ENCODE results near the gene CHST15.

CHST15 gene

DNA sequence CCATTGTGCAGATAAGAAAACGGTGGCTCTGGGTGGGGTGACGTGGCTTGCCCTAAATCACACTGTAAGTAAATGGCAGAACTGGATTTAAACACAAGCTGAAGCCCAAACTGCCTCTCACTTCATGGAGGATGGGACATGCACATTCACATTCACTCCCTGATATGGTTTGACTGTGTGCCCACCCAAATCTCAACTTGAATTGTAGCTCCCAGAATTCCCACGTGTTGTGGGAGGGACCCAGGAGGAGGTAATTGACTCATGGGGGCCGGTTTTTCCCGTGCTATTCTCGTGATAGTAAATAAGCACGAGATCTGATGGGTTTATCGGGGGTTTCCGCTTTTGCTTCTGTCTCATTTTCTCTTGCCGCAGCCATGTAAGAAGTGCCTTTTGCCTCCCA is 32.4 kb downstream of the CHST15 start:
- Mint-ChIP-seq H3K4me3 (no peak overlapping the region), H3K36me3 (ENCODE audit: insufficient read depth) (no peaks in the 10 kb centered on the region)

DNA sequence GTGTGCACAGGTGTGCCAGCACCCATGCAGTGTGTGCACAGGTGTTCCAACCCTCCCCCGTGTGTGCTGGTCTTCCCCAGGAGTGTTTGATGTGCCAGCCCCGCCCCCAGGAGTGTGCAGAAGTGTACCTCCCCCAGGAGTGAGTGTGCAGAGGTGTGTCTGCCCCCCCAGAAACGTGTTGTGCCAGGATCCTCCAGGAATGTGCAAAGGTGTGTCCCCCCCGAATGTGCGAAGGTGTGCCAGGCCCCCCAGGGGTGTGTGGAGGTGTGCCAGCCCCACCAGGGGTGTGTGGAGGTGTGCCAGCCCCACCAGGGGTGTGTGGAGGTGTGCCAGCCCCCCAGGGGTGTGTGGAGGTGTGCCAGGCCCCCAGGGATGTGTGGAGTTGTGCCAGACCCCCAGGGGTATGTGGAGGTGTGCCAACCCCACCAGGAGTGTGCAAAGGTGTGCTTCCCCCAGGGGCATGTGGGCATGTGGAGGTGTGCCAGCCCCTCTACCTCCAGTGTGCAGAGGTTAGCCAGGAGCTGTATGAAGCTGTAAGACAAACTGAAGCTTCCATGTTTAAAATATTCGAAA is 33.2 kb downstream of the CHST15 start:
- Mint-ChIP-seq H3K36me3 (ENCODE audit: insufficient read depth) (no peaks in the 10 kb centered on the region), H3K27me3 (peaks cover 37% of the 10 kb centered on the region), H3K4me1 (no peaks in the 10 kb centered on the region), H3K4me3 (no peak overlapping the region), H3K27ac (ENCODE audit: low read depth) (no peak overlapping the region), H3K9me3 (no peaks in the 10 kb centered on the region)
- ATAC-seq (replicated peaks; ENCODE audit: extremely low read depth, poor library complexity, severe bottlenecking) (no peak), DNase-seq (ENCODE audit: low spot score in 2 of 2) (no peak)

More for the DNA sequence above, 32.4 kb downstream of the CHST15 start:
- no peak for ATAC-seq (replicated peaks; ENCODE audit: extremely low read depth, poor library complexity, severe bottlenecking)
- Mint-ChIP-seq H3K27ac (ENCODE audit: low read depth) (no peak overlapping the region), H3K9me3 (no peaks in the 10 kb centered on the region), H3K4me1 (no peaks in the 10 kb centered on the region), H3K27me3 (peaks cover 45% of the 10 kb centered on the region)
- no peak for DNase-seq (ENCODE audit: low spot score in 2 of 2)

GRCh38 chr10:124059551-124059950 is 33.8 kb downstream of the CHST15 start:
- no peak for ATAC-seq (replicated peaks; ENCODE audit: extremely low read depth, poor library complexity, severe bottlenecking)
- peaks cover 31% of the 10 kb centered on the region for H3K27me3 Mint-ChIP-seq
- H3K27ac Mint-ChIP-seq (ENCODE audit: low read depth), result no peak overlapping the region
- H3K4me3 Mint-ChIP-seq, result no peak overlapping the region
- no peaks in the 10 kb centered on the region for H3K4me1 Mint-ChIP-seq
- no peaks in the 10 kb centered on the region for H3K36me3 Mint-ChIP-seq (ENCODE audit: insufficient read depth)
- DNase-seq (ENCODE audit: low spot score in 2 of 2), result no peak
- H3K9me3 Mint-ChIP-seq, result no peaks in the 10 kb centered on the region

- Mint-ChIP-seq H3K36me3 (ENCODE audit: insufficient read depth) (no peaks in the 10 kb centered on the region), H3K27ac (ENCODE audit: low read depth) (no peak overlapping the region), H3K27me3 (peaks cover 37% of the 10 kb centered on the region), H3K4me1 (no peaks in the 10 kb centered on the region), H3K9me3 (no peaks in the 10 kb centered on the region), H3K4me3 (no peak overlapping the region)
- no peak for DNase-seq (ENCODE audit: low spot score in 2 of 2)
- ATAC-seq (replicated peaks; ENCODE audit: extremely low read depth, poor library complexity, severe bottlenecking), result no peak
These were observed 34.9 kb downstream of the CHST15 start for GRCh38 chr10:124058346-124059003.

GRCh38 chr10:124057601-124058000 is 35.8 kb downstream of the CHST15 start:
- Mint-ChIP-seq H3K36me3 (ENCODE audit: insufficient read depth) (no peaks in the 10 kb centered on the region), H3K9me3 (no peaks in the 10 kb centered on the region), H3K4me3 (no peak overlapping the region), H3K27ac (ENCODE audit: low read depth) (no peak overlapping the region), H3K27me3 (peaks cover 29% of the 10 kb centered on the region), H3K4me1 (no peaks in the 10 kb centered on the region)
- no peak for DNase-seq (ENCODE audit: low spot score in 2 of 2)
- ATAC-seq (replicated peaks; ENCODE audit: extremely low read depth, poor library complexity, severe bottlenecking), result no peak

GRCh38 chr10:124056337-124056980 is 36.9 kb downstream of the CHST15 start:
- no peak overlapping the region for H3K4me3 Mint-ChIP-seq
- H3K27me3 Mint-ChIP-seq, result peaks cover 18% of the 10 kb centered on the region
- H3K9me3 Mint-ChIP-seq, result no peaks in the 10 kb centered on the region
- ATAC-seq (replicated peaks; ENCODE audit: extremely low read depth, poor library complexity, severe bottlenecking), result no peak
- DNase-seq (ENCODE audit: low spot score in 2 of 2), result no peak
- H3K36me3 Mint-ChIP-seq (ENCODE audit: insufficient read depth), result no peaks in the 10 kb centered on the region
- H3K4me1 Mint-ChIP-seq, result no peaks in the 10 kb centered on the region
- no peak overlapping the region for H3K27ac Mint-ChIP-seq (ENCODE audit: low read depth)

DNA sequence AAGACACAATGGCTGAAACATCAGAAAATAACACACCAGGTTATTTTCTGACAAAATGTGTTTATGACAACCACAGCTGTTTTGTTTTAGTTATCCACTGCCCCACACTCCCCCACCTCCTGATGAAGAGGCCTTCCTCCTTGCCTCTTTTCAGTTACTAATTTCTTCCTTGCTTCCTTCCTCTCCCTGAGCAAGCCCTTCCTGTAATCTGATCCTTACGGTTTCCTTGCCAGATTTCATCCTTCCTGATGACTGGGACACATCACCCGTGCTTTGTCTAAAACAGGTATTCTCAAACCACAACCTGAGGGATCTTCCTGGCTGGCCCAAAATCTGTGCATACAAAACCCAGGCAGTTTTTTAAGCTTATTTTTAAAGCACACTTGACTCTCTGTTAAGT is 39.4 kb downstream of the CHST15 start:
- ATAC-seq (replicated peaks; ENCODE audit: extremely low read depth, poor library complexity, severe bottlenecking), result no peak
- no peak for DNase-seq (ENCODE audit: low spot score in 2 of 2)
- peaks cover 10% of the 10 kb centered on the region for H3K27me3 Mint-ChIP-seq
- no peaks in the 10 kb centered on the region for H3K36me3 Mint-ChIP-seq (ENCODE audit: insufficient read depth)
- no peak overlapping the region for H3K27ac Mint-ChIP-seq (ENCODE audit: low read depth)
- H3K9me3 Mint-ChIP-seq, result no peaks in the 10 kb centered on the region
- no peak overlapping the region for H3K4me3 Mint-ChIP-seq
- no peaks in the 10 kb centered on the region for H3K4me1 Mint-ChIP-seq

- no peaks in the 10 kb centered on the region for H3K4me1 Mint-ChIP-seq
- DNase-seq (ENCODE audit: low spot score in 2 of 2), result no peak
- H3K27ac Mint-ChIP-seq (ENCODE audit: low read depth), result no peak overlapping the region
- ATAC-seq (replicated peaks; ENCODE audit: extremely low read depth, poor library complexity, severe bottlenecking), result no peak
- no peaks in the 10 kb centered on the region for H3K9me3 Mint-ChIP-seq
- H3K27me3 Mint-ChIP-seq, result peaks cover 10% of the 10 kb centered on the region
- no peaks in the 10 kb centered on the region for H3K36me3 Mint-ChIP-seq (ENCODE audit: insufficient read depth)
- no peak overlapping the region for H3K4me3 Mint-ChIP-seq
These were observed 40.8 kb downstream of the CHST15 start for GRCh38 chr10:124052561-124052960.

DNA sequence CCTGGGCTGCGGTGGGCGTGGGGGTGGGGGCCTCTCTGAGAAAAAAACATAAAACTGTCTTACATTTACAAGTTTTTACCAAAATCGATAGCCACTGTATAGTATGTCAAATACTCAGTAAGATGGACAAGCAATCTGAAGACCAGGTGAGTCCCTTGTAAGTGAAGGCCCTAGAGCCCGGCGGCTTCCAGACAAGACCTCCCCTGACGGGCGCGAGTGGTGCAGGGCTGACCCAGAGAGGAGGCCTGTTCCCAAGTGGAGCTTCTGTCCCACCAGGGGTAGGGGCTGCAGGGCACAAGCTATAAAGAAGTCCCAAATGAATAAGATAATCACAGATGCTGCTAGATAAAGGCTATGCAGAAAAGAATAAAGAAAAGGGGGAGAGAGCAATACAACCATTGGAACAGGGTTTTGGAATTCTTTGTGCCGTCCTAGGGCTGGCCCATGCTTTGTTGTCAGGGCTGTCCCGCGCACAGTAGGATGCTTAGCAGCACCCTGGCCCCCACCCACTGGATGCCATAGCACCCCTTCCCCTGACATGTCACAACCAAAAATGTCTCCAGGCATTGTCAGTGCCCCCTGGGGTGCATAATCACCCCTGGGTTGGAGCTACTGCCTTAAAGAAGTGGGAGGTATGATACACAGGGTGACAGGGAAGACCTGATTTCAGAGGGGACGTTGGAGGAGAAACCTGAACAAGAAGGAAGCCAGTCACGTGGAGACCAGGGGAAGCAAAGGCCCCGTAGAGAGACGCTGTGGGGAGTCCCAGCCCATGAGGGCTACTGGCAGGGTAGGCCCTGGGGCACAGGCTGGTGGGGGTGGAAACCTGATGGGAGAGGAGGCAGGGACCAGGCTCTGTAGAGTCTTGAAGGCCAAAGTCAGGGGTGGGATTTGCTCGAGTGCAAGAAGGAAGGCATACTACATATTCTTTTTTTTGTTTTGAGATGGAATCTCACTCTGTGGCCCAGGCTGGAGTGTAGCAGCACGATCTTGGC is 43.1 kb downstream of the CHST15 start:
- Mint-ChIP-seq H3K36me3 (ENCODE audit: insufficient read depth) (no peaks in the 10 kb centered on the region), H3K9me3 (no peaks in the 10 kb centered on the region), H3K27ac (ENCODE audit: low read depth) (no peak overlapping the region), H3K4me1 (no peaks in the 10 kb centered on the region), H3K27me3 (peaks cover 10% of the 10 kb centered on the region), H3K4me3 (no peak overlapping the region)
- ATAC-seq (replicated peaks; ENCODE audit: extremely low read depth, poor library complexity, severe bottlenecking) (no peak), DNase-seq (ENCODE audit: low spot score in 2 of 2) (no peak)

DNA sequence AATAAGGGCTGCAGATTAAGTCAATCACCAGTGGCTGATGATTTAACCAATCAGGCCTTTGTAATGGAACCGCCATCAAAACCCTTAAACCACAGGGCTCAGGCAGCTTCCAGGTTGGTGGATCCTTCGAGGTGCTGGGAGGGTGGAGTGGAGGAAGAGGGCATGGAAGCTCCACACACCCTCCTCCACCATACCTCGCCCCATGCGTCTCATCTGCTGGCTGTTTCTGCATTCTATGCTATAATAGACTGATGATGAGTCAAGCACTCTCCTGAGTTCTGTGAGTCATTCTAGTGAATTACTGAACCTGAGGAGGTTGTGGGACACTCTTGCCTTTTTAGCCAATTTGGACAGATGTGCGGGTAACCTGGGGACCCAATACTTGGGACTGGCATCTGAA is 43.9 kb downstream of the CHST15 start:
- Mint-ChIP-seq H3K27me3 (peaks cover 9% of the 10 kb centered on the region), H3K36me3 (ENCODE audit: insufficient read depth) (no peaks in the 10 kb centered on the region), H3K27ac (ENCODE audit: low read depth) (no peak overlapping the region), H3K4me3 (no peak overlapping the region), H3K4me1 (no peaks in the 10 kb centered on the region), H3K9me3 (no peaks in the 10 kb centered on the region)
- DNase-seq (ENCODE audit: low spot score in 2 of 2), result no peak
- ATAC-seq (replicated peaks; ENCODE audit: extremely low read depth, poor library complexity, severe bottlenecking), result no peak

DNA sequence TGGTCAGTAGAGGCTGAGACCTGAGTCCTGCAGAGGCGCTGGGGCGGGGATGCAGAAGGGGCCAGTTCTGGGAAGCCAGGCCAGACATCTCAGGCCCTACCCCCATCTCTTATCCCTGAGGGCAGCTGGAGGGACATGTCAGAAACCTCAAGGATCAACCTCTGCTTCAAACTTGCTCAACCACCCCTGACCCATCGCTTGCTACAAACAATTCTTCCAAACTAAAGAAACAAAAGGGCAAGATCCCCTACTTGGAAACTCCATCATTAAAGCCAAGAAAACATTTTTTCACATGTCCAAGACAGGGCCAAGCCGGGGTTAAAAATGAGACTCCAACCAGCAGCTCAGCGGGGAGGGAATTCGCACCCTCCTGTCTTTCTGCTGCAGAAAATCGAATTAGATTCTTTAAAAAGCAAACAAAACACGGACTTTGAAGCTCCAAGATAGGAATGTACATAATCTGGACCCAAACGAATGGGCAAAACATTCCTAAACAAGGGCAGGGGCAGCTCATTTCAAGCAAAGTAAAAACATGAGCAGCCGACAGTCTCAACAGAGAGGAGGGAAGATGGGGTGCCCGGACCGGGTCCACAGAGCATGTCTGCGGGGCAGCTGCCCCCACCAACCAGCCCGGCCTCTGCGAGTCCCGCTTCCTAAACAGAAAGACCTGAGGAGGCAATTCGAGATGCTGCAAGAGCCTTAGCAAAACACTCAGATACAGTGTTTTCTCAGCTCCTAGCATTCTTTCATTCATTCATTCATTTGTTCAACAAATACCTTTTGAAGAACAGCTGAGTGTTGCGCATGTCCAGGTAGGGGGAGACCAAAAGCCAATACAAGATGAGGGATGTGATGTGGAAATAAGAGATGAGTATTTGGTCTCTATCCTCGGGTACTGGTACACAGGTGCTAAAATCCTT is 44.8 kb downstream of the CHST15 start:
- no peak overlapping the region for H3K4me3 Mint-ChIP-seq
- no peaks in the 10 kb centered on the region for H3K36me3 Mint-ChIP-seq (ENCODE audit: insufficient read depth)
- H3K4me1 Mint-ChIP-seq, result no peaks in the 10 kb centered on the region
- no peak for DNase-seq (ENCODE audit: low spot score in 2 of 2)
- no peak for ATAC-seq (replicated peaks; ENCODE audit: extremely low read depth, poor library complexity, severe bottlenecking)
- H3K9me3 Mint-ChIP-seq, result peaks cover 4% of the 10 kb centered on the region
- H3K27me3 Mint-ChIP-seq, result peaks cover under 1% of the 10 kb centered on the region
- H3K27ac Mint-ChIP-seq (ENCODE audit: low read depth), result no peak overlapping the region
